OCI-LY3 (cell line): ENCODE measurements around the gene EGR4.

Experiments used
- EZH2phosphoT487 ChIP-seq: fragments of 200-600 bp; shearing (Covaris generic); IDR thresholded peaks from 2 replicates; pipeline ENCODE4 v1.6.1; 2018; ENCODE audit warnings: antibody characterized with exemption, mixed run types, low read depth
- TF ChIP-seq, protein P1 (sequence below): fragments of 200-600, 300-600 bp; sonication (generic); IDR thresholded peaks from 2 replicates; pipeline ENCODE4 v1.5.1; 2014; ENCODE audit warnings: antibody characterized with exemption, low read length, low read depth

DNA sequence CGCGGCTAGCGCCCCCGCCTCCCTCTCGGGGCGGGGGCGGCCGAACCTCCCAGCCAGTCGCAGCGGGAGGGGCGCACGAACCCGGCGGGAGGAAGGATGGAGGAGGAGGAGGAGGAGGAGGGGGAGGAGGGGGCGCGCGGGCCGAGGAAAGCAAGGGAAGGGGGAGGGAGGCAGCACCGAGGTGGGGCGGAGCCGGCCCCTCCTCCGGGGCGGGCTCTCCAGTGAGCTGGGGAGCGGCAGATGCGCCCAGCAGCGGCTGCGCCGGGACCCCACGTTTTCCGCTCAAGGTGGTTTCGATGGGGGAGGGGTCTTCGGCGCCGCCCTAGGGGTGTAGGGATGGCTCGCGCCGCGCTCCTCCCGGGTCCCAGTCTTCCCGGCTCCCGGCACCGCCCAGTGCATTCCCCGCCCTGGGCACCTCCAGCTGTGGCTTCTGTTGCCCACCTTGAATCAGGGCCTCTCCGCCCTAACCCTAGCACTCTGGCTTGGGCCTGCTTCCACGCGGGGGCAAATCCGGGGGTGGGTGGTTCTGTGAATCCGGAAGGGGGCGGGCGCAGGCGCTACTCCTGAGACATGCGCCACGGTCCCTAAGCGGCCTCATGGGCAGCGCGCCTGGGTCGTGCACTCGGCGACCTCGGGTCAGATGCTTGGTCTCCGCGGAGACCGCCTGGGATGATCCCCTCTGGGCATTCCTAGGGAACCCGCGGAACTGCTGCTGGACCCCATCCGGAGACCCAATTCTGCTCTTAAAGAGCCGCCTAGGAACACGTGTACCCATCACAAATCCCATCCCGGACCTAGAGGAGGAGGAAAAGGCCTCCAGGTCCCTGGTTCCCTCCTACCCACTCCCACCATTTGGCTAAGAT, 8.8 kb downstream of the EGR4 start, which contains the start of gene FBXO41:
- TF ChIP-seq, protein P1, sequence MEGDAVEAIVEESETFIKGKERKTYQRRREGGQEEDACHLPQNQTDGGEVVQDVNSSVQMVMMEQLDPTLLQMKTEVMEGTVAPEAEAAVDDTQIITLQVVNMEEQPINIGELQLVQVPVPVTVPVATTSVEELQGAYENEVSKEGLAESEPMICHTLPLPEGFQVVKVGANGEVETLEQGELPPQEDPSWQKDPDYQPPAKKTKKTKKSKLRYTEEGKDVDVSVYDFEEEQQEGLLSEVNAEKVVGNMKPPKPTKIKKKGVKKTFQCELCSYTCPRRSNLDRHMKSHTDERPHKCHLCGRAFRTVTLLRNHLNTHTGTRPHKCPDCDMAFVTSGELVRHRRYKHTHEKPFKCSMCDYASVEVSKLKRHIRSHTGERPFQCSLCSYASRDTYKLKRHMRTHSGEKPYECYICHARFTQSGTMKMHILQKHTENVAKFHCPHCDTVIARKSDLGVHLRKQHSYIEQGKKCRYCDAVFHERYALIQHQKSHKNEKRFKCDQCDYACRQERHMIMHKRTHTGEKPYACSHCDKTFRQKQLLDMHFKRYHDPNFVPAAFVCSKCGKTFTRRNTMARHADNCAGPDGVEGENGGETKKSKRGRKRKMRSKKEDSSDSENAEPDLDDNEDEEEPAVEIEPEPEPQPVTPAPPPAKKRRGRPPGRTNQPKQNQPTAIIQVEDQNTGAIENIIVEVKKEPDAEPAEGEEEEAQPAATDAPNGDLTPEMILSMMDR = no peak
- TF ChIP-seq EZH2phosphoT487 = no peak
